Activated naive CD4-positive, alpha-beta T cell treated with anti-CD3 and anti-CD28 coated beads, Interleukin-2, amount 50 U/mL, for 16 hours (primary cell): ENCODE measurements around the gene BTN1A1.
"Not testable (repeated sequence)": the region's sequence is repeated elsewhere in the genome, so short reads cannot be mapped to it uniquely, and the experiment has no call there.

Experiments used
- DNase-seq: peaks from one replicate; pipeline ENCODE4 v3.0.0-alpha.2; 2020

The BTN1A1 gene

GRCh38 chr6:26519359-26519758, 19.3 kb downstream of the BTN1A1 start:
- no peak for DNase-seq

- no peak for DNase-seq
Observed at GRCh38 chr6:26520237-26520849, 20.2 kb downstream of the BTN1A1 start.

- DNase-seq: peak; percentile 76
Observed at GRCh38 chr6:26520850-26521599, 20.9 kb downstream of the BTN1A1 start.

- DNase-seq: peak; percentile 61
Observed at GRCh38 chr6:26521600-26522391, 21.7 kb downstream of the BTN1A1 start.

- DNase-seq: not testable (repeated sequence)
Observed at GRCh38 chr6:26522486-26523228, 22.6 kb downstream of the BTN1A1 start.

- not testable (repeated sequence) for DNase-seq
Observed at GRCh38 chr6:26524314-26524713, 24.2 kb downstream of the BTN1A1 start.

- no peak for DNase-seq
Observed at GRCh38 chr6:26524722-26525370, 24.7 kb downstream of the BTN1A1 start.

- DNase-seq: no peak
Observed at GRCh38 chr6:26525838-26526237, 25.7 kb downstream of the BTN1A1 start.

GRCh38 chr6:26526928-26527327, 26.8 kb downstream of the BTN1A1 start:
- DNase-seq: no peak

- DNase-seq: no peak
Observed at GRCh38 chr6:26530203-26530602, 30.1 kb downstream of the BTN1A1 start.

GRCh38 chr6:26531897-26532296, 31.8 kb downstream of the BTN1A1 start:
- no peak for DNase-seq

- DNase-seq: peak; percentile 88
Observed at GRCh38 chr6:26532699-26533531, 32.8 kb downstream of the BTN1A1 start.

- no peak for DNase-seq
Observed at GRCh38 chr6:26533532-26533931, 33.4 kb downstream of the BTN1A1 start.

- no peak for DNase-seq
Observed at GRCh38 chr6:26534681-26535465, 34.8 kb downstream of the BTN1A1 start.

- peak; percentile 43 for DNase-seq
Observed at GRCh38 chr6:26536571-26537159, 36.6 kb downstream of the BTN1A1 start.

GRCh38 chr6:26537160-26537845, 37.2 kb downstream of the BTN1A1 start:
- peak; percentile 84 for DNase-seq

GRCh38 chr6:26537846-26538571, 37.9 kb downstream of the BTN1A1 start, which contains the start of gene HMGN4:
Gene HMGN4 (plus strand): TSS chr6:26538366. CDS start chr6:26545207, 6,841 bp downstream.
- peak; percentile 78 for DNase-seq

- no peak for DNase-seq
Observed at GRCh38 chr6:26538572-26538902, 38.4 kb downstream of the BTN1A1 start.

- no peak for DNase-seq
Observed at GRCh38 chr6:26539071-26539615, 39.0 kb downstream of the BTN1A1 start.
